GM23338 (cell line): Measurements from ENCODE around the gene KIF25. TPM values are rescaled to one million over a fixed set of nuclear protein-coding genes. Genes with fewer than 3 reads are reported as not detected.

Source experiments
- ATAC-seq: fragments of 200-7000 bp; cut with Tn5 transposase; 3 replicates; pipeline ENCODE4 v1.9.1; 2020
- DNase-seq: peaks from one replicate; pipeline ENCODE4 v3.0.0-alpha.2; 2015; ENCODE audit warnings: low spot score
- H2AFZ ChIP-seq: fragments of 200-600 bp; sonication (generic); 2 replicates; pipeline ENCODE4 v1.8.0; 2016; ENCODE audit warnings: antibody characterized with exemption, mild to moderate bottlenecking, moderate library complexity
- H3F3A ChIP-seq: fragments of 200-600 bp; sonication (generic); replicated peaks from 2 replicates; pipeline ENCODE4 v1.8.0; 2017; ENCODE audit warnings: antibody characterized with exemption, mixed run types, low read depth
- H3K27ac ChIP-seq: fragments of 200-600 bp; sonication (generic); 2 replicates; pipeline ENCODE4 v1.6.1; 2016; ENCODE audit warnings: low read depth
- H3K27me3 ChIP-seq: fragments of 200-600 bp; sonication (generic); 2 replicates; pipeline ENCODE4 v1.8.0; 2016; ENCODE audit warnings: mild to moderate bottlenecking, mixed run types, moderate library complexity; ENCODE audit not compliant: insufficient read depth
- H3K36me3 ChIP-seq: fragments of 200-600 bp; sonication (generic); 2 replicates; pipeline ENCODE4 v1.8.0; 2016; ENCODE audit warnings: mild to moderate bottlenecking; ENCODE audit not compliant: insufficient read depth
- H3K4me1 ChIP-seq: fragments of 200-600 bp; sonication (generic); 2 replicates; pipeline ENCODE4 v1.8.0; 2016; ENCODE audit warnings: mild to moderate bottlenecking, moderate library complexity; ENCODE audit not compliant: insufficient read depth
- H3K4me2 ChIP-seq: fragments of 200-600 bp; sonication (generic); 2 replicates; pipeline ENCODE4 v1.7.1; 2017; ENCODE audit warnings: mixed run types
- H3K4me3 ChIP-seq: fragments of 200-600 bp; sonication (generic); 2 replicates; pipeline ENCODE4 v1.6.1; 2016; ENCODE audit warnings: mixed run types
- H3K79me2 ChIP-seq: fragments of 200-600 bp; sonication (generic); replicated peaks from 2 replicates; pipeline ENCODE4 v1.8.0; 2017; ENCODE audit warnings: mild to moderate bottlenecking; ENCODE audit not compliant: insufficient read depth
- H3K9me2 ChIP-seq: fragments of 200-600 bp; sonication (generic); 2 replicates; pipeline ENCODE4 v1.8.0; 2017; ENCODE audit not compliant: insufficient read depth
- H4K20me1 ChIP-seq: fragments of 200-600 bp; sonication (generic); replicated peaks from 2 replicates; pipeline ENCODE4 v1.8.0; 2017; ENCODE audit warnings: mild to moderate bottlenecking; ENCODE audit not compliant: insufficient read depth
- H3K27ac Mint-ChIP-seq: 2 replicates; pipeline ENCODE4 v1.8.0; 2020; ENCODE audit warnings: inconsistent platforms, mild to moderate bottlenecking, moderate library complexity, mixed read lengths
- H3K27me3 Mint-ChIP-seq: 3 replicates; pipeline ENCODE4 v1.8.0; 2022; ENCODE audit warnings: low read depth, mild to moderate bottlenecking, moderate library complexity, mixed read lengths, inconsistent platforms; ENCODE audit not compliant: insufficient read depth, poor library complexity
- H3K36me3 Mint-ChIP-seq: 3 replicates; pipeline ENCODE4 v1.8.0; 2021; ENCODE audit warnings: low read depth, mild to moderate bottlenecking, inconsistent platforms, moderate library complexity, mixed read lengths
- H3K4me1 Mint-ChIP-seq: 3 replicates; pipeline ENCODE4 v1.8.0; 2020; ENCODE audit warnings: mild to moderate bottlenecking, inconsistent platforms, mixed read lengths
- H3K4me3 Mint-ChIP-seq: 3 replicates; pipeline ENCODE4 v1.8.0; 2021; ENCODE audit warnings: moderate library complexity, mild to moderate bottlenecking, inconsistent platforms, mixed read lengths
- H3K9me3 Mint-ChIP-seq: 3 replicates; pipeline ENCODE4 v1.8.0; 2020; ENCODE audit warnings: moderate library complexity, mild to moderate bottlenecking, inconsistent platforms, mixed read lengths
- CREB1 ChIP-seq: fragments of 250-450 bp; sonication (Bioruptor Pico); IDR thresholded peaks from 2 replicates; pipeline ENCODE4 v1.5.0; 2020; ENCODE audit warnings: low read depth, mild to moderate bottlenecking, moderate library complexity
- CTCF ChIP-seq, 2 experiments: fragments of 200-600 bp in 1 of 2; sonication (generic) in 1 of 2; conservative IDR thresholded peaks; 2 replicates each; pipeline versions ENCODE4 v1.5.1 to v1.6.1; 2016 to 2017; ENCODE audit warnings: antibody characterized with exemption in 2 of 2, low read depth in 2 of 2, mild to moderate bottlenecking in 2 of 2, moderate library complexity in 1 of 2
- ETS1 ChIP-seq: IDR thresholded peaks from 2 replicates; pipeline ENCODE4 v1.6.1; 2016; ENCODE audit warnings: antibody characterized with exemption
- EZH2 ChIP-seq: fragments of 200-600 bp; sonication (generic); IDR thresholded peaks from one replicate; pipeline ENCODE4 v1.8.0; 2017; ENCODE audit warnings: antibody characterized with exemption, mild to moderate bottlenecking, low read depth; ENCODE audit not compliant: unreplicated experiment
- EZH2phosphoT487 ChIP-seq: fragments of 200-600 bp; sonication (generic); IDR thresholded peaks from one replicate; pipeline ENCODE4 v1.8.1; 2018; ENCODE audit warnings: antibody characterized with exemption; ENCODE audit not compliant: unreplicated experiment
- JUNB ChIP-seq: IDR thresholded peaks from one replicate; pipeline ENCODE4 v1.6.1; 2016; ENCODE audit warnings: antibody characterized with exemption; ENCODE audit not compliant: unreplicated experiment
- NANOG ChIP-seq: IDR thresholded peaks from 2 replicates; pipeline ENCODE4 v1.6.1; 2016; ENCODE audit warnings: antibody characterized with exemption, borderline replicate concordance
- POLR2AphosphoS5 ChIP-seq: IDR thresholded peaks from 2 replicates; pipeline ENCODE4 v1.6.1; 2016; ENCODE audit warnings: antibody characterized with exemption, low read depth
- STAT1 ChIP-seq: IDR thresholded peaks from one replicate; pipeline ENCODE4 v1.6.1; 2016; ENCODE audit warnings: antibody characterized with exemption; ENCODE audit not compliant: unreplicated experiment
- ZNF114 ChIP-seq: fragments of 250-450 bp; sonication (Bioruptor Pico); IDR thresholded peaks from 2 replicates; pipeline ENCODE4 v1.5.0; 2020; ENCODE audit warnings: mild to moderate bottlenecking, moderate library complexity
- ZNF331 ChIP-seq: fragments of 250-450 bp; sonication (Bioruptor Pico); IDR thresholded peaks from 2 replicates; pipeline ENCODE4 v1.5.0; 2020; ENCODE audit warnings: low read depth, mild to moderate bottlenecking, moderate library complexity
- ZNF462 ChIP-seq: fragments of 250-450 bp; sonication (Bioruptor Pico); IDR thresholded peaks from 2 replicates; pipeline ENCODE4 v1.5.0; 2020; ENCODE audit warnings: mild to moderate bottlenecking, moderate library complexity
- polyA plus RNA-seq: library from polyadenylated mRNA; unstranded; fragments of >200 nt; fragmentation: Nextera tagmentation; extraction: Ambion mirVana; gene quantifications from 2 replicates; pipeline ENCODE4 v1.2.1, GENCODE V29; 2016
- total RNA-seq: library from RNA; depleted of rRNA; stranded (reverse); fragments of >200 nt; shearing (Covaris generic); gene quantifications from 2 replicates; pipeline ENCODE4 v1.2.3, GENCODE V29; 2014

The KIF25 gene
- total and polyA plus RNA-seq, 2 experiments from 2014 or later, result 0.69 to 0.76 TPM

- TF ChIP-seq ZNF462 (CRISPR knock-in tag) (no peak), EZH2phosphoT487 (no peak), EZH2 (no peak), JUNB (no peak), NANOG (no peak), ZNF114 (CRISPR knock-in tag) (no peak)
Observed at GRCh38 chr6:168086616-168087015, 89.1 kb downstream of the KIF25 start (continued).

- H3K9me3 Mint-ChIP-seq, result no peaks in the 10 kb centered on the region; the same call in 2 of the 3 replicates
- no peak overlapping the region for H2AFZ ChIP-seq
- no peak overlapping the region for H3K4me2 ChIP-seq
- H3K36me3 Mint-ChIP-seq, result no peaks in the 10 kb centered on the region
- H3K27ac Mint-ChIP-seq, result no peak overlapping the region
- no peaks in the 10 kb centered on the region for H3K79me2 ChIP-seq
- H4K20me1 ChIP-seq, result no peaks in the 10 kb centered on the region
- no peaks in the 10 kb centered on the region for H3K36me3 ChIP-seq
- H3K4me1 ChIP-seq, result no peaks in the 10 kb centered on the region
- no peaks in the 10 kb centered on the region for H3K27me3 ChIP-seq
- H3K9me2 ChIP-seq, result no peaks in the 10 kb centered on the region
- ATAC-seq (no peak; the same call in 2 of the 3 replicates), DNase-seq (no peak)
- H3K4me3 Mint-ChIP-seq, result no peak overlapping the region
- peaks cover 14% of the 10 kb centered on the region for H3K27me3 Mint-ChIP-seq
- H3K4me1 Mint-ChIP-seq, result peaks cover 42% of the 10 kb centered on the region
- H3K27ac ChIP-seq, result no peak overlapping the region
- H3K4me3 ChIP-seq, result no peak overlapping the region
- no peaks in the 10 kb centered on the region for H3F3A ChIP-seq
- no peak for TF ChIP-seq NANOG
- TF ChIP-seq ETS1, result no peak
- no peak for TF ChIP-seq EZH2
- no peak for TF ChIP-seq EZH2phosphoT487
- TF ChIP-seq POLR2AphosphoS5, result no peak
- no peak for TF ChIP-seq ZNF114 (CRISPR knock-in tag)
- no peak for TF ChIP-seq STAT1
- no peak for TF ChIP-seq JUNB
- TF ChIP-seq CTCF (conservative IDR thresholded peaks at IDR 0.05; ENCODE audit: low read depth in 2 of 2), result no peak
- TF ChIP-seq ZNF331, result no peak
- TF ChIP-seq CREB1 (CRISPR knock-in tag), result no peak
Observed at GRCh38 chr6:168087436-168088160, 90.1 kb downstream of the KIF25 start.
